Kasumi-1 (cell line): ENCODE results near the gene TEX51.

ENCODE experiments used
- DNase-seq, 2 experiments: peaks; one replicate each; lab custom pipeline; 2025; lab: John Stamatoyannopoulos, UW

Gene TEX51

DNA sequence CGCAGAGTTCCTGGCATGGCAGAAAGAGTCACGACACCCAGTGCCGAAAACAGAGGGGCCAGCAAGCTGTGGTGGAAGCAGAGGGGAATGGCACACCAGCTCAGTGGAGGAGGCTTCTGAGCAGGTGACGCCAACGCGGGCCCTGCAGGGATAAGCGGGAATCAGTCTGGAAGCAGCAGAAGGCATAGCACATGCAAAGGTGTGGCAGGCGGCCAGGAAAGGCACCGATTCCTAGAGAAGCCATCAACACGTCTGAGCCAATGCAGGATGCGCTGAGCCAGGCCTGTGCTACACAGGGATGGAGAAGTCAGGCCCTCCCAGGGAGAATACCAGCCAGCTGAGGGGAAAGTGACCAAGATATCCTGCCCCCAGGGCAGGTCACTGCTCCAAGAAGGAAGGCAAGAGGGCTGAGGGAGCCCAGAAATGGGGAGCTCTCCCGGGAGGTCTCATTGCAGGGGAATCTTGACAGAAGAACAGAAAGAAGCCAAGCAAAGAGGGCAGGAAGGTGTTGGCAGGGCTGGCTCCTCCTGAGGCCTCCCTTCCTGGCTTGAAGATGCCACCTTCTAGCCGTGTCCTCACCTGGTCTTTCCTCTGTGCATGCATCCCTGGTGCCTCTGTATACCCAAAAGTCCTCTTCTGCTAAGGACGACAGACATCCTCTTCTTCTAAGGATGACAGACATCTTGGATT is 16.3 kb downstream of the TEX51 start:
- DNase-seq, result no peak

DNA sequence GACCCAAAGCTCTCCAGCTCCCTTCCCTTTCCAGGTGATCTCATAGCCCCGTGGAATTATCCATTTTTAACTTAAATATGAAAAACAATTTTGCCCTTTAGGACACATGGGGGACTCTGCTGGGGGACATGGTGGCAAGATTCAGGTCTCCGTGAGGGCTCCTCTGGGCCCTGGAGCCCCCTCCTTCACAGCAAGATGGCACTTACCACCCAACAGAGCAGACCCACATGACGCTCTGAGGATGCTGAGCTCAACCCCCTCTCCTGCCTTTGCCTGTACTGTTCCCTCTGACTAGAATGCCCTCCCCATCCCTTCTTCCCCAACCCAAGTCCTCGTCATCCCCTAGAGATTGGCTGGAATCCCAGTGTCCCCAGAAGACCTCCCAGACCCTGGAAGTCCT is 17.2 kb downstream of the TEX51 start:
- no peak for DNase-seq

DNA sequence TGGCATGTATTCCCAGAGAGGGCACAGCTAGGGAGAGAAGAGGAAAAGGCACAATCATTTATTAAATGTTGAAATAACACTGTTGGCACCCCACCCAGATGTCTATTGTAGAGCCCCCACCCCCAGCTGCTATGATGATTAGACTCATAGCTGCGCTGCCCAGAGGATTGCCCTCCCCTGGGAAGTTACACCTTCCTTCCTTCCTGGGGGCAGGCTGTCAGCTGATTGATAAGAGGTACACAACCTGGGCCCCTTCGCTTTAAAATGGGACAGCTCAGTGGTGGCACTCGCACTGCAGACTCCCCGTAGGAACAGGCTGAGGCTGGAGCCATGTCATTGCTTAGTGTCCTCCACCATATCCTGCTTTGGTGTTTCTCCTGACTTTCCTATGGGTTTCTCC is 18.1 kb downstream of the TEX51 start:
- no peak for DNase-seq

DNA sequence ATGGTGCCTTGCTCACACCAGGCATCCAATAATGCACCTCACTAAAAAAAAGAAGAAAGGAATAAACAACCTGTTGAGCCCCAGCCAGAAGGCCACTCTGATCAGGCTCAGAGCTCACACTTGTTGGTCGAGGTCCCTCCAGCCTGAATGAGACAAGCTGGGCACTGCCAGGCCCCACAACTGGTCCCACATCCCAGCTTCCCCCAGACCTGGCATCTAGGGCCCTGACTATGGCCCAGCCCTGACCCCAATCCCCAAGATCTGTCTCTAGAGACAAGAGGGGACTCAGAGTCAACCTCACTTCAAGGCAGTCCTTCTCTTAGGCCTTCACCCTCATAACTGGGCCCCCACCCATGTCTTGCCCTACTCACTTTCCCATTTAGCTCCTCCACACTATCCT is 22.4 kb downstream of the TEX51 start:
- DNase-seq, result no peak

DNA sequence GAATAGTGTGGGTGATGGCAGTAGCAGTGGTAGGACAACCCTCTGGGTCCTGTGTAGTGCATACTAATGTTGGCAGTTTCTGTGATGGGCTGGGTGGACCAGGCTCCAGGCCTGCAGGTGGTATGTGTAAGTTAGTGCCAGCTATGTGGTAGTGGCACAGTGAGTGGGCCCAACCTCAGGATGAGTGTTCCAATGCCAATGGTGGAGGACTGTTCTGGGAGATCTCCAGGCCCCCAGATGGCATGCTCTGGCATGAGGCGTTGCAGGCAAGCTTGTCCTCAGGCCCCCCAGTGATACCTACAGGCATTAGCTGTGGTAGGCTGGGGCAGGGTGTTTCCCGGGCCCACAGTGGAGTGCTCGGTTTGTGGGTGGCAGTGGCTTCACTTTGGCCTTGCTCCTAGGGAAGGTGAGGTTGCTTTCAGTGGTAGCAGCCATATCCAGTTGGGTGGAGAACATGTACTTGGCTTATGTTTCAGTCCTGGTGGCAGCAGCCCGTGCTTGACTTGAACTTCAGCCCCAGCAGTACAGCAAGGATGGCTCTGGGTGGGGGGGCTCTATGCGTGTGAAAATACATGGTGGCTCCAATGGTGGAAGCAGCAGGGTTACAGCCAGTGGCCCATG is 32.4 kb downstream of the TEX51 start:
- DNase-seq, result no peak

DNA sequence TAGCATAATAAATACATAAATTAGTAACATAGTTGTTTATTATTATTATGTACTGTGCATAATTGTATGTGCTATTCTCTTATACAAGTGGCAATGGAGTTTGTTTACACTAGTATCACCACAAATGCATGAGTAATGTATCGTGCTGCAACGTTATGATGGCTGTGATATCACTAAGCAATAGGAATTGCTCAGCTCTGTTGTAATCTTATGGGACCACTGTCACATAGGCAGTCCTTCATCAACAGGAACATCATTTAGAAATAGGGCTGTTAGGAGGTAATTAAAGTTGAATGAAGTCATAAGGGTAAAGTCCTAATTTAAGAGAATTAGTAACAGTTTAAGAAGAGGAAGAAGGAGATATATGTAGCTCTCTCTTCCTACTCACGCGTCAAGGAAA is 33.8 kb downstream of the TEX51 start:
- no peak for DNase-seq

DNA sequence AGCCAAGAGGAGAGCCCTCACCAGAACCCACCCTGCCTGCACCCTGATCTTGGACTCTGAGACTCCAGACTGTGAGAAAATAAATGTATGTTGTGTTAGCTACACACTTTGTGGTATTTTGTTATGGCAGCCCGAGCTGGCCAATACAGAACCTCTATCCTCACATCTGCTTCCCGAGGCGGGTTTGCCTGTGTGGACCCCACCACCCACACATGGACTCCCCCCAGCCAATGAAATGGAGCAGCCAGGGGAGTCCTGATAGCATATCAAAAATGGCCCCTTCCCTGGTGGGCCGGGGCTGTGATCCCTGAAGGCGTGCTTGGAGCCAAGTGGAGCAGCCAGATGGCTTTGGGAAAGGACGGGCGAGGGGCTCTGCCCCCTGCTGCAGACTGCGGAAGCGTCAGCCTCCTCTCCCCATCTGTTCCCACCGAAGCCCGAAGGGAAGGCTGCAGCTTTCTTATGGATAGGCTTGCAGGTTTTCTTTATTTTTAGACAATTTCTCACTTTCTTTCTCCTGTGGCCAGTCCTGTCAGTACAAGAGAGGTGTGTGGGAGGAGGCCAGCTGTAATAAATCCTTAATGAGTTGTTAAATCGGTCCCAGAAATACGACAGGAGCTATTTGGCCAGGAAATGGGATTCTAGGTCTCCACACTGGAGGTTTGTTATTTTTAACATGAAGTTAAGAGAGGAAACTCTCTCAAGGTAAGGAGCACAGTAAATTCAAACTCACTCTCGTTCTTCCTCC is 34.4 kb downstream of the TEX51 start:
- no peak for DNase-seq

DNA sequence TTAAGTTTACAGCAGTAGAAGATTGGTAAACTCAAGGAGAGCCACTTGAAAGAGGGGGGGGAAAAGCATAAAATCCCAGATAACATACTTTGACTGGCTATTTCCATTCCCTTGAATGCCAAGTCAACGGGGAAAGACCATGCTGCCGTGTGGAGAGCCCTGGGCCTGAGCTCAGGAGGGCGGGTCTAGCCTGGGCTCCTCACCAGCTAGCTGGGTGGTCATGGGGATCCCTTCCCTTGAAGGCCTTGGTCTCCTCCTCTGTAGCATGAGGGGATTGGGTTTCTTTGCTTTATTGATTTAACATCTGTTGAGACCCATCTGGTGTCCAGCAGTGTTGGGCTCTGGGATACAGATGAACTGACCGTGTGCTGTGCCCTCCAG is 35.0 kb downstream of the TEX51 start:
- DNase-seq, result no peak

DNA sequence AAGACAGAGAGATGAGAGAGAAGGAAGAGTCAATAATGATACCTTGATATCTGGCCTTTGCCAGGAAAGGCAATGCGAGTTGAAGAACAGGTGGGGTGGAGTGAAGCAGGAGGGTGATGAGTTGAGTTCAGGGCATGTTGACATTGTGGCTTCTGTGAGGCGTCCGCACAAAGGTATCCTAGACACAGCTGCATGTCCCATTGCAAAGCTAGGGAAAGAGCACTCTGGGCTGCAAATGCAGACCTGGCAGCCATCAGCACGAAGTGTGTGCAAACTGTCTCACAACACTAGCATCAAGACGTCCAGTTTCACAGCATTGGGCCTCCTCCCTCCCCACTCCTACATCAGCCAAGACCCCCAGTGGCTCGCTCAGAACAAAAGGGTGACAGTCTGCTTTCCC is 36.1 kb downstream of the TEX51 start:
- no peak for DNase-seq

DNA sequence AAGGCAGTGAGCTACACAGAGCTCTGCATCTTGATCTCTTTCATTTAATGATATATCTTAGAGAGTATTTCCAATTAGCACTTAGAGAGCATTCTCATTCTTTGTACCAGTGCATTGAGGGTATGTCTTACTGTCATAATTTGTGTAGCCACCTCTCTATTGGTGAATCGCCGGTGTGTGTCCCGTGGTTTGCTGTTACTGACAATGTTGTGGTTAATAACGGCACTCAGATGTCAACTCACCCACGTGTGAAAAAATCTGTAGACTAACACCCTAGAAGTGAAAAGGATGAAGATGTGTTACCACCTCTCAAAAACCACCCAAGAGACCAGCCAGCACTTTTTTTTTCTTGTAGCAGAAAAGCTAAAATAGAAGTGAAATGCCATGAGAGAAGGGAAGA is 37.1 kb downstream of the TEX51 start:
- DNase-seq, result no peak

DNA sequence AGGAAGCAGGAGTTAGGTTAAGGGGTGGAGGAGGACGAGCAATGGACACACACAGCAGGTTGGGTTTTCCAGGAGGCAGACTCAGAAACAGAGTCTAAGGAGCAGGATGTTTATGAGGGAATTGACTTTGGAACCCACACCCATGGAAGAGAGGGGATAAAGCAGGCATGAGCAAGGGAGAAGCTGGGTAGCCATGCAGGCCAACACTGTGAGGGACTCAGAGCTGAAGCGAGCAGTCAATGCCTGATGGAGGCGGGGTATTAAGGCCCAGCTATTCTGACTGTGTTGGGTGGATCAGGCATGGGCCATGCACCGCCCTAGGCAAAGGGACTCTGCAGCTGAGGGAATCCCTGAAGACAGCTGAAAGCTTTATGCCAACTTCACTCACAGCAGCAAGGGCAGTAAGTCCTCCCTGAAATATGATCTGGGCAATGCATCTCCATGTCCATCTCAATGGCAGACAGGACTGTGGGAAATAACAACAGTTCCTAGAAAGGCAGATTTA is 37.6 kb downstream of the TEX51 start:
- DNase-seq, result no peak

DNA sequence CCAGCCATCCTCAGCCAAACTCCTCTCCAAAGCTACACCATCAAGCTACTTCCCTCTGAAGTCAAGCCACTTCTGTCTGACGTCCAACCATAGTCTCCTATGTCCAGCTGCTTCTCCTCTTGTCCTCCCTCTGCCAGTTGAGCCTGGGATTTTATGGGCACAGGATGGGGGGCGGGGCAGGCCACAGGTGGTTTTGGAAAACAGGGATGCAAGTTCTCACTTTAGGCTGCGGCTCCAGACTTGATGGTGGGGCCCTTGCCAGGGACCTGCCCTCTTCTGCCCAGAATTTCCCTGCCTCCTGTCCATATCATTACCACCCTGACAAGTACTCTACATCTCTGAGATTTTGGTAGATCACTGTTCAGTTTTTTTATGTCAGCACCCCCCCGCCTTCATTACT is 41.6 kb downstream of the TEX51 start:
- no peak for DNase-seq

DNA sequence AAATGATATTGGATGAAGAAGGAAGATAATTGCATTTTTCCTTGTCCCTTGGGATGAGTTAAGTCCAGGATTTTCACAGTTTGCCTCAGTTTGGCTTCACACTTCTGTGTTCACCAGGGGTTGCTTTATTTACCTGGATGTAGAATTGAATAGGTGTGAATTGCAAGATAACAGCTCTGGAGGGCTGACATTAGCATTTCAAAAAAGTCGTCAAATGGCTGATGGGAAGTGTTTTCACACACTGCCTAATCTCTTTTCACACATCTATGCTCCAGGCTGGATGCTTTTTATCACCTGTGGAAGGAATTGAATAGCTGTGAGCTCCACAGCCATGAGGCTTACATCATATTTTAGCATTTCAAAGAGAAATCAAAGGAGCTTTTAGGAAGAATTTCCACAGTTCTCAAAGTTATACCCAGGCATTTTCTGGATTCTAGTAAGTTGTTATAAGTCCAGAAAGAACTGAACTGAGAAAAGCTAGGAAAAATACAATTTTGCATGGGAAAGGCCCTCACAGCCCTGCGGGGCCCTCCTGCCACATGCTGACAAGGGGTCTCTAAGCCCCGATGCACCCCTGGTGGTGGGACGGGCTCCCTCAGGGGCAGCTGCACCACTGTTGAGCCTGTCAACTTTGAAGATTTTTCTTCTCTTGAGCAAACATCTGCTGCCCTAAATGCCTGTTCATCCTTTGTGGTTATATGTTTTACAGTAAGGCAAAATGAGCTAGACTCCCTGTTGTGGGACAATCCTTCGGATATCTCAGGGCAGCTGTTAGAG is 43.9 kb downstream of the TEX51 start:
- no peak for DNase-seq

DNA sequence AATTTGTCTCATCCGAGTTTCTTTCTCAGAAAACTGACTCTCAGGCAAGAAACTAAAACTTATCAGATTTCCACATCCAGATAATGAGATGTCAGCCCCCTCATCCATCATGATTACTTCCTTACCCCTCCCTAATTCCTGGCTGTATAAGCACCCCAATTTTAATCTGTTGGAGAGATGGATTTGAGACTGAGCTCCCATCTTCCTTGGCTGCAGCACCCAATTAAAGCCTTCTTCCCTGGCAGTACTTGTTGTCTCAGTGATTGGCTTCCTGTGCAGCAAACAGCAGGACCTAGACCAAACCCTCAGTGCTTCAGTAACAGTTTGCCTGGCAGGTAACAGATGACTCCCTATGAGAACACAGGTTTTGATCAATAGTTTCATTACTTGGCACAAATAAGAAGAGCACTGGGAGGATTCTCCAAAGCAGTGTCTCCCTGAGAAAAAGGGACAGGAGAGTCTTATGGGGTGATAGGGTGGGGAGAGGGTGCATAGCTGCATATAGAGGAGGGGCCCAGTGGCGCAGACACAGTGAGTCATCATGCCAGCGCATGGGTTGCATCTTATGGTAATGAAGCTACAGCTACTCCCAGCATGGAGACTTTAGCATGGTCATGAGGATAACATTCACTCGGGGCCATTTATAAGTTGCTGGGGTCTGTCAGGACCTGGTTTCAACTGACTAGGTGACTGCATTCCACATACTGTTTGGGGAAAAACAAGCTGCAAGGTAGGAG is 45.1 kb downstream of the TEX51 start:
- no peak for DNase-seq

DNA sequence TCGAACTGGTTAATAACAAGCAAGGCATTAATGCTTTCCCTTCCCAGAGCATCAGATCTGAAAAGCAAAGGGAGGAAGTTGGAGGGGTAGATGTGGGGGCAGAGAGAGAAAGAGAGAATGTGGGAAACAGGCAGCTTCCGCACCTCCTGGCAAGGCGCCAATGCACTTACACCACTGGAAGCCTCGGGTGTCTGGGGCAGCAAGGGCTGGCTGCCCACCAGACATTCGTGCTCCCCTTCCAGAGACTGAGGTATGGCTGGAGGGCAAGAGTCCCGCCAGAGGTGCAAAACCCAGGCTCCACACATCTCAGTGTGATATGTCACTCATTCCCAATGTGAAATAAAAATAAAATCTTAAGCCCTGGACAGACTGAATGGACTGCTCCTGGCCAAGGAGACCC is 46.4 kb downstream of the TEX51 start:
- DNase-seq, result no peak

DNA sequence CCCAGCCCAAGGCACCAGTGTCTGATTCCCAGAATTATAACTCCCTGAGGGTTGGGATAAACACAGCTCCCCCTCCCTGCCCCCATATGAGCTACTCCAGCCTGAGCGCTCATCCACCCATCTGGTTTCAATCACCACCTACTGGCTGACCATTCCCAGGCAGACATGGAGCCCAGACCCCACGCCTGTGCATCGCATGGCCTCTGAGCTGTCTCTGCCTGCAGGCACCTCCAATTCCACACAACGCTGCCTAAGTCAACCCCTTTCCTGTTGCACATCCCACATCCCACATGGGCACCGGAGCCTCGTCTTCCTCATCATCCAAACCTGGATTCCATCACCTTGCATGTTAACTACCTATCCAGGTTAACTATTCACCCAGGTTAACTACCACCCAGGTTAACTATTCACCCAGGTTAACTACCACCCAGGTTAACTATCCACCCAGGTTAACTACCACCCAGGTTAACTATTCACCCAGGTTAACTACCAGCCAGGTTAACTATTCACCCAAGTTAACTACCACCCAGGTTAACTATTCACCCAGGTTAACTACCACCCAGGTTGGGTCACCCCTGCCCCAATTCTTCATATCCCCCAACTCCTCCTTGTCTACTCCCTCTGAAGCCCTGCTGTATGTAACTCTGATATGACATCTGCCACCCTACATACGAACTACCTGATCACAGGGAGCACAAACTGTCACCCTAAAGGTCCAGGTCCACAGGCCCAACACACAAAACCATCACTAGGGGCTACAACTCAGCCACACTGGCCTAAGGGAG is 47.8 kb downstream of the TEX51 start:
- DNase-seq, result no peak

DNA sequence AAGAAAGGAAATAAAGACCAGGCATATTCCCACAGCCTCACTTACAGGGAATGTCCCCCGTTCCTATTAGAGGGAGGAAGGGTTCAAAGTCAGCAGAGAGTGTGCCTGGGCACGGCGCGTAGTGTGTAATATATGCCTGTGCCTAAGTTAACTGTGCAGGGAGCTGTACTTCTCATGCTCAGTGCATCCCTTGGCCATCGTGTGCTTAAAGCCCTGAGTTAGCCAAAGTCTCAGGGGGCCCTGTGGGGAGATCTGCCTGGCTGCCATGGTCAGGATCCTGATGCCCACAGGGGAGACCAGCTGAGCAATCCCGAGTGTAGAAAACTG is 48.4 kb downstream of the TEX51 start:
- no peak for DNase-seq

DNA sequence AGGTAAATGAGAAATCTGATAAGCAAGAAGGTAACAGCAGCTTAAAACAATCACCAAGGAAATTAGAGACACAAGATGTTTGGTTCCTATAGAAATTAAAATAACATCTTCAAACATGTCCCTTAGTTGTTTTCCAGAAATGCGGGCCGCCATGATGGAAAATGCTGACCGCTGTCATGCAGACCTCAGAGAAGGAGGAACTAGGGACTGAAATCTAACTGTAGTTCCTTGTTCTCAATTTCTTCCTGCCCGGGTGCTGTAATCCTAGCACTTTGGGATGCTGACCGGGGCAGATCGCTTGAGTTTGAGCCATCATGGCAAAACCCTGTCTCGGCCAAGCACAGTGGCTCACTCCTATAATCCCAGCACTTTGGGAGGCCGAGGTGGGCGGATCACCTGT is 51.1 kb downstream of the TEX51 start:
- DNase-seq, result no peak

DNA sequence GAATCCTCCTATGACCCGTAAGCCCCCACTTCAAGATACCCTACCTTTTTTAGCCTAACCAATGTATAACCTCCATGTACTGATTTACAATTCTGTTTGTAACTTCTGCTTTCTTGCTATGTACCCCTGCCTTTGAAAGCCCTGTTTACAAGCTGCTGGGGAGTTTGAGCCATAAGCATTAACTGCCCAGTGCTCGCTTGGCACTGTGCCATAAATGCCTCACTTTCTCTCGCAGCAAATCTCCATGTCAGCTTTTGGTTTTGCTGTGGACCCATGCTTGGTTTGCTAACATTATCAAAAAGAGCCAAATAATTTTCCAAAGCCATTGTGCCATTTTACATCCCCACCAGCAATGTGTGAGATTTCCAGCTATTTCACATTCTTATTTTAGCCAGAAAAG is 51.8 kb downstream of the TEX51 start:
- DNase-seq, result peak in 1 of 2 experiments; percentile 2
